ENCODE data around the gene NACC1.

Gene NACC1

DNA sequence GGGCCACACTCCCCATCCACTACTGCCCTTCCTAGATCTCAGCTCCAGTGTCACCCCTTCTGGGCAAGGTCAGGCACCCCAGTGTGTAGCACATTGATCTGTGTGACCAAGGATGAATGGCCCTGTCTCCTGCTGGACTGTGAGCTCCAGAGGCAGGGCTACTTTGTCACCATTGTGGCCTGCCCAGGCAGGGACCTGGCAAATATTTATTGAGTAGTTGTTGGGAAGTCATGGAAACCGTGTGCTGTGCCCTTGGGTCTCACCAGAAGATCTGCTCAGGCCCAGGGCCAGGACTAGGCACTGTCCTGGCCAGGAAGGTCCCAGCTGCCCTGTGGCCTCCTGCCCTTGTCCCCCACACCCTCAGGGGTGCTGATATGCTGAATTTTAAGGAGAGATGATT is 10.5 kb downstream of the NACC1 start:
- TF ChIP-seq, protein P1, sequence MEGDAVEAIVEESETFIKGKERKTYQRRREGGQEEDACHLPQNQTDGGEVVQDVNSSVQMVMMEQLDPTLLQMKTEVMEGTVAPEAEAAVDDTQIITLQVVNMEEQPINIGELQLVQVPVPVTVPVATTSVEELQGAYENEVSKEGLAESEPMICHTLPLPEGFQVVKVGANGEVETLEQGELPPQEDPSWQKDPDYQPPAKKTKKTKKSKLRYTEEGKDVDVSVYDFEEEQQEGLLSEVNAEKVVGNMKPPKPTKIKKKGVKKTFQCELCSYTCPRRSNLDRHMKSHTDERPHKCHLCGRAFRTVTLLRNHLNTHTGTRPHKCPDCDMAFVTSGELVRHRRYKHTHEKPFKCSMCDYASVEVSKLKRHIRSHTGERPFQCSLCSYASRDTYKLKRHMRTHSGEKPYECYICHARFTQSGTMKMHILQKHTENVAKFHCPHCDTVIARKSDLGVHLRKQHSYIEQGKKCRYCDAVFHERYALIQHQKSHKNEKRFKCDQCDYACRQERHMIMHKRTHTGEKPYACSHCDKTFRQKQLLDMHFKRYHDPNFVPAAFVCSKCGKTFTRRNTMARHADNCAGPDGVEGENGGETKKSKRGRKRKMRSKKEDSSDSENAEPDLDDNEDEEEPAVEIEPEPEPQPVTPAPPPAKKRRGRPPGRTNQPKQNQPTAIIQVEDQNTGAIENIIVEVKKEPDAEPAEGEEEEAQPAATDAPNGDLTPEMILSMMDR (IDR thresholded peaks at IDR 0.05; ENCODE audit: insufficient read depth, low read depth, low read length, missing control alignments), result no peak
- H3K4me3 ChIP-seq (ENCODE audit: low read depth, low read length), result no peak overlapping the region
- no peak for DNase-seq (ENCODE audit: low read depth)

DNA sequence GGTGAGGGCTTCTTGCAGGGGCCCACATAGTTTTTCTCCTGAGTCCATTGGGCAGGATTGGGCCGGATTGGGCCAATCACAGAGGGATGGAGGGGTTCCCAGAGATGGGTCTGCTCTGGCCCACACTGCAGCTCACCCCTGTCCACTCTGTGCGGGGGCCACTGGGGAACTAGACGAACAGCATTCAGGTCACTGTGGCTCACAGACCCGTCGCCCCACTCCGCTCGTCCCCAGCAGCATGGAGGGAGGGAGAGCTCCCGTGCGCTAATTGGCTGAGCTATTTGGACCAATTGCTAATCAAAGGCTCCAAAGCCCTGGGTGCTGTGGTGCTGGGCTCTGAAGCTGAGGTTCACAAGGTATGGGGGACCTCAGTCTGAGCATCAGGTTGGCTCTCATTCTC is 11.3 kb downstream of the NACC1 start:
- no peak overlapping the region for H3K4me3 ChIP-seq (ENCODE audit: low read depth, low read length)
- DNase-seq (ENCODE audit: low read depth), result no peak
- TF ChIP-seq, protein P1 (IDR thresholded peaks at IDR 0.05; ENCODE audit: insufficient read depth, low read depth, low read length, missing control alignments), result no peak

DNA sequence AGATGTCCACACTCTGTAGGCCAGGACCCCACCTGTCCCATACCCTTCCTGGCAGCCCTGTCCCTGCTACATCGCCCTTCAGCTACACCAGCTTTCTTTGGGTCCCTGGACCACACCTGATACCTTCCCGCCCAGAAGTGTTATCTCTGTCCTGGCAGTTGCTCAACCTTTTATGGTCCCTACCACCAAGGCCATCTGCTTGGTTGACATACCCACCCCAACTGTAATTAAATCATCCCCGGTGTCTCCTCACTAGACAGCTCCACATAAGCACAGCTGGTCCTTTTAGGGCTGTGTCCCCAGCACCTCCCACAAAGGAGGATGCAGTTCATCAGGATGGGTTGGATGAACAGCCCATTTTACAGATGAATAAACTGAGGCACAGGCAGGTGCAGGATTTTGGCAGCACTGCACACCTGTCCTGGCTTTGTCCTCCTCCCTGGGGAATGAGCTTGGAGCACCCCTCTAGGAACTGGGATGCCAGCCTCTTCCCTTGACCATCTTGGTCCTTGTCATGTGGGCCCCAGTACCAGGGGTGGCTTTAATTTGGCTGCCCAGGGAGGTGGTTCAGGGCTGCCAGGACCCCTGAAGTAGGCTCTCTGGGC is 12.9 kb downstream of the NACC1 start:
- TF ChIP-seq, protein P1 (IDR thresholded peaks at IDR 0.05; ENCODE audit: insufficient read depth, low read depth, low read length, missing control alignments), result no peak
- DNase-seq (ENCODE audit: low read depth), result no peak
- no peak overlapping the region for H3K4me3 ChIP-seq (ENCODE audit: low read depth, low read length)

DNA sequence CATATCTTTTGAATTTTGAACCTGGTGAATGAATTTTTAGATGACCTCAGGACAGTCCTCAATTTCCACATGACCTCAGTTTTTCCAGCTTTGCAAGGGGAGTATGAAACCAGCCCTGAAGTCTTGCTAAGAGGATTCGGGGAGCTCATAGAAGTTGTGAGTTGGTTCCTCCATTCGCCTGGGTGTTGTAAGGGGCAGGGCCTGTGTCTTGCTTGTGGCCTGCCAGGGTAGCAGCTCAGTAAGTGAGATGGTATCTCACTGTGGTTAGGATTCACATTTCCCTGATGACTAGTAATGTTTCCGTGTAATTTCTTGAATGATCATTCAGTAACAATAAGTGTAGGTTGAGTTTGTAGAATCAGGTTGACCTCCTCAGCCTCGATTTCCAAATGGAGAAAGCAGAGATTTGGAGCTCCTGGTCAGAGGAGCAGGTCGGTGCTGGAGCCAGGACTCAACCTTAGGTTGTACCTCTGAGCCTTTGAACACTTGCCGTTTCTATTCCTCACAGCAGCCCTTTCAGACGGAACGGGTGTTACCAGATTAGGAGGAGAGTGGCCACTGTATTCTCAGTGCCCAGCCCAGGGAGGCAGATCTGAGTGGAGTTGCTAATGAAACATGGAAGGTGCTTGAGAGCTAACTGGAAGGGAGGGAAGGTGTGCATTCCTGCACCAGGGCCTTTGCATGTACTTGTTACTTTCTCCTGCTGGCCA is 14.6 kb downstream of the NACC1 start:
- DNase-seq (ENCODE audit: low read depth), result no peak
- TF ChIP-seq, protein P1 (IDR thresholded peaks at IDR 0.05; ENCODE audit: insufficient read depth, low read depth, low read length, missing control alignments), result no peak
- no peak overlapping the region for H3K4me3 ChIP-seq (ENCODE audit: low read depth, low read length)

DNA sequence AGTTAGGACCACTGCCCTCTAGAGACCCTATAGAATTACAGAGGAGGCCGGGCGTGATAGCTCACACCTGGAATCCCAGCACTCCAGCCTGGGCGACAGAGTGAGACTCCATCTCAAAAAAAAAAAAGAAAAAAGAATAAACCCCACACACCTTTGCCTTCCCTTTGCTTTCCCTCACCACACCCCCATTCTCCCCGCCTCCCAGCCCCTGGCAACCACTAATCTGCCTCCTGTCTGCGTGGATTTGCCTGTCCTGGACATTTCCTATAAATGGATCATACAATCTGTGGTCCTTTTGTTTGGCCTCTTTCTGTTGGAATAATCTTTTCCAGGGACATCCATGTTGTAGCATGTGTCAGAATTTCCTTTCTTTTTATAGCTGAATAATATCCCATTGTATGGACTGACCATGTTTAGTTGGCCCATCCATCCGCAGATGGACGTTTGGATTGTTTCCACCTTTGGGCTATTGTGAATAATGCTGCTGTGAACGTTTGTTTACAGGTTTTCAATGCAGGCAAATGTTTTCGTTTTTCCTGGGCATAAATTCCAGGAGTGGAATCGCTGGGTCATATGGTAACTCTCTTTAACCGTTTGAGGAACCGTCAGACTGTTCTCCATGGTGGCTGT is 15.3 kb downstream of the NACC1 start:
- TF ChIP-seq, protein P1 (IDR thresholded peaks at IDR 0.05; ENCODE audit: insufficient read depth, low read depth, low read length, missing control alignments), result no peak
- DNase-seq (ENCODE audit: low read depth), result no peak
- no peak overlapping the region for H3K4me3 ChIP-seq (ENCODE audit: low read depth, low read length)

DNA sequence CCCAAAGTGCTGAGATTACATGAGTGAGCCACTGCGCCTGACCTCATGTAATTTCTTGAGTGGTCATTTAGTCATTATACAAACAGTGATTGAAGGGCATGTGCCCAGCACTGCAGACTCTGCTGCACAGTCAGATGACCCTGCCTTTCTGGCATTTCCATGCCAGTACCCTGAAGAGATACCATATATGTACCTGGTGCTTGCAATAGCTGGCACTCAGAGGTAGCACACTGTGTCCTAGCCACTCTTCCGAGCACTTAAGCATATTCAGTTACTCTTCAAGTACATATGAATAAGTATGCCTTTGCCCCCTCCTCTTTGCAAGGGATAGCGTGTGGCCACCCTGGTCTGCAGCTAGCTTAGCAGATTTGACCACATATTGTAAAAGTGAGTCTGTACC is 16.6 kb downstream of the NACC1 start:
- H3K4me3 ChIP-seq (ENCODE audit: low read depth, low read length), result no peak overlapping the region
- no peak for DNase-seq (ENCODE audit: low read depth)
- TF ChIP-seq, protein P1 (IDR thresholded peaks at IDR 0.05; ENCODE audit: insufficient read depth, low read depth, low read length, missing control alignments), result no peak
